C1 segment of cervical spinal cord (tissue), 14 donors: ENCODE data around the gene IGLL5.

Experiments
- DNase-seq, 14 donors: peaks; one replicate each; lab custom pipeline; 2025; lab: John Stamatoyannopoulos, UW

The IGLL5 gene

GRCh38 chr22:22938672-22939587, 51.3 kb downstream of the IGLL5 start:
- no peak for DNase-seq

- DNase-seq: no peak
These were observed 52.2 kb downstream of the IGLL5 start for GRCh38 chr22:22939588-22940368.

GRCh38 chr22:22940961-22941605, 53.5 kb downstream of the IGLL5 start:
- DNase-seq: no peak

- no peak for DNase-seq
These were observed 54.4 kb downstream of the IGLL5 start for GRCh38 chr22:22941831-22942510.

- DNase-seq: peak in 5 of 14 donors; percentile 3 to 23 (median 13)
These were observed 55.1 kb downstream of the IGLL5 start for GRCh38 chr22:22942511-22943329.

- DNase-seq: no peak
These were observed 56.1 kb downstream of the IGLL5 start for GRCh38 chr22:22943521-22944267.

- no peak for DNase-seq
These were observed 56.8 kb downstream of the IGLL5 start for GRCh38 chr22:22944268-22944985.

GRCh38 chr22:22945195-22945594, 57.6 kb downstream of the IGLL5 start:
- no peak for DNase-seq
